ENCODE results near the gene EPYC. TPM values are rescaled to one million over a fixed set of nuclear protein-coding genes. Genes with fewer than 3 reads are reported as not detected.

The EPYC gene
- total RNA-seq, 4 donors from 2014 or later: not detected

DNA sequence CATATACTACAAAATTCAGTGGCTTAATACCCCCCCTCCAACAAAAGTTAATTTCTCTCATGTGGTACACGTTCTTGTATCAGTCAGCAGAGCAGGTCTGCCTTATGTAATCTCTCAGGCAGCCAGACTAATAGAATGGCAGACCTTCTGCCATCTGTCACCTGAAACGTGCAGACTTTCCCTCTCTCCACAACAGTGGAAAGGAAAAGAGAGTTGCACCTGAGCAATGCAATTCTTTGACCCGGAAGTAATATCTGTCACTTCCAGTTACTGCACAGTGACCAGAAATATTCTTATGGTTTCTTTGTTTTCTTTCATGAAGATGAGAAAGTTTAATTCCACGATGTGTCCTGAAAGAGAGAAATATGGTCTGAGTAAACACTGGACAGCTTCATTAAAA is 38.6 kb upstream of the EPYC start:
- no peak for DNase-seq (ENCODE audit: extremely low spot score)
- no peaks in the 10 kb centered on the region for H3K27me3 ChIP-seq
- TF ChIP-seq, protein P1, sequence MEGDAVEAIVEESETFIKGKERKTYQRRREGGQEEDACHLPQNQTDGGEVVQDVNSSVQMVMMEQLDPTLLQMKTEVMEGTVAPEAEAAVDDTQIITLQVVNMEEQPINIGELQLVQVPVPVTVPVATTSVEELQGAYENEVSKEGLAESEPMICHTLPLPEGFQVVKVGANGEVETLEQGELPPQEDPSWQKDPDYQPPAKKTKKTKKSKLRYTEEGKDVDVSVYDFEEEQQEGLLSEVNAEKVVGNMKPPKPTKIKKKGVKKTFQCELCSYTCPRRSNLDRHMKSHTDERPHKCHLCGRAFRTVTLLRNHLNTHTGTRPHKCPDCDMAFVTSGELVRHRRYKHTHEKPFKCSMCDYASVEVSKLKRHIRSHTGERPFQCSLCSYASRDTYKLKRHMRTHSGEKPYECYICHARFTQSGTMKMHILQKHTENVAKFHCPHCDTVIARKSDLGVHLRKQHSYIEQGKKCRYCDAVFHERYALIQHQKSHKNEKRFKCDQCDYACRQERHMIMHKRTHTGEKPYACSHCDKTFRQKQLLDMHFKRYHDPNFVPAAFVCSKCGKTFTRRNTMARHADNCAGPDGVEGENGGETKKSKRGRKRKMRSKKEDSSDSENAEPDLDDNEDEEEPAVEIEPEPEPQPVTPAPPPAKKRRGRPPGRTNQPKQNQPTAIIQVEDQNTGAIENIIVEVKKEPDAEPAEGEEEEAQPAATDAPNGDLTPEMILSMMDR (IDR thresholded peaks at IDR 0.05): no peak
- TF ChIP-seq EP300 (IDR thresholded peaks at IDR 0.05): no peak
- TF ChIP-seq POLR2AphosphoS5 (IDR thresholded peaks at IDR 0.05): no peak
- 74% methylated on average over 4 of the region's 4 CpGs for WGBS
- no peaks in the 10 kb centered on the region for H3K9me3 ChIP-seq
- no peaks in the 10 kb centered on the region for H3K36me3 ChIP-seq
- intact Hi-C loops (cut with DNase I): no loop called here
- no peak overlapping the region for H3K27ac ChIP-seq (replicated peaks in 1 of 4)
- peaks cover 0 to 16% (median 7%) of the 10 kb centered on the region in 4 donors for H3K4me1 ChIP-seq
- no peak overlapping the region for H3K4me3 ChIP-seq

DNA sequence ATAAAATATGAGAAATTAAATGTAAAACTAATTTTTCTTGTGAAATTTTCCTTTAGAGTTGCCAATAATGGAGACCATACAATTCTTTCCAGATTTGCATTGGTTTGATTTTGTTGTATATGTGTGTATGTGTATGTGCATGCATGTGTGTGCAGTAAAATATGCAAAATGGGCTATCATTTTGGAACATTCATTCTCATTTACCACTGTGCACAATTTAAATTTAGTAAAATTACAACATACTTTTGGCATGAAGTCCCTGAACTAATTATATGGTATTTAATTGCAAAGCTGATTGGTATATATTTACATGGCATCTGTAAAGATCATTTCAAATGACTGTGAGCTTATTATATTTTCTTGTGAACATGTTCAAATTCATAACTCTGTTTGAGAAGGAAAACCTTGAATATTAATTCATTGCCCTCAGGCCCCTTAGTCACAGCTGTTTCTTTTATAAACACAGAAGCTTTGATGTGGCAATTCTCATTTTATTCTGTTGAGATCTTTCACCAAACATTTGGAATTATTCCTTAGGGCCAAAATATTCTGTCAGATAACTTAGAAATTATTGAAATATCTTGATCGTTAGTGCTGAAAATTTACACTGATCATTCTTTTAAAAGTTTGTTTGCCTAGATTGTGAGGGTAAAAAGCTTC is 35.5 kb upstream of the EPYC start:
- Histone ChIP-seq H3K9me3 (no peaks in the 10 kb centered on the region), H3K27ac (replicated peaks in 1 of 4) (no peak overlapping the region), H3K4me1 (peaks cover 0 to 19% (median 11%) of the 10 kb centered on the region in 4 donors), H3K27me3 (no peaks in the 10 kb centered on the region), H3K36me3 (no peaks in the 10 kb centered on the region), H3K4me3 (no peak overlapping the region)
- TF ChIP-seq POLR2AphosphoS5 (IDR thresholded peaks at IDR 0.05) (no peak), POLR2A (IDR thresholded peaks at IDR 0.05; ENCODE audit: low read depth) (no peak), EP300 (IDR thresholded peaks at IDR 0.05) (no peak)
- TF ChIP-seq, protein P1 (IDR thresholded peaks at IDR 0.05): no peak
- intact Hi-C loops (cut with DNase I): no loop called here
- DNase-seq (ENCODE audit: extremely low spot score): no peak
- 63% methylated on average over 1 of the region's 1 CpG for whole genome bisulfite sequencing

DNA sequence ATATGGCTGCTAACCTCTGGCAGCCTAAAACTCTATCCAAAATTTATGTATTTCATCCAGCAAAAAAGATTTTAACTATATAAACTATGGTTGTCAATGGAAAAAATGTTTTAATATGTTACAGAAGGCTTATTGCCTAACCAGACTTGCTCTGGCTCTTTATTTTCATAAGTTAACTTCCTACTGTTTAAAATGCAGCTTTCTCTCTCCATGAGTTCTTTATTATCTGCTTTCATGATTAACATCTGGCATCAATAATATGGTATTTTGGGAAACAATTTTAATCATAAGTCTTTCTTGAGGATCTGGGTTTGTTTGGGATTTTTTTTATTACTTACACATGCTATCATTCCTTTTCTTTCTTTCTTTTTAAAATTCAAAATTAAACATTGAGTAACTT is 32.5 kb upstream of the EPYC start:
- no peak overlapping the region for H3K4me3 ChIP-seq
- no peak for DNase-seq (ENCODE audit: extremely low spot score)
- peaks cover 0 to 9% (median 4%) of the 10 kb centered on the region in 4 donors for H3K4me1 ChIP-seq
- no peaks in the 10 kb centered on the region for H3K36me3 ChIP-seq
- intact Hi-C loops (cut with DNase I): no loop called here
- no peaks in the 10 kb centered on the region for H3K9me3 ChIP-seq
- H3K27ac ChIP-seq (replicated peaks in 1 of 4): no peak overlapping the region
- no peaks in the 10 kb centered on the region for H3K27me3 ChIP-seq
- TF ChIP-seq POLR2A (IDR thresholded peaks at IDR 0.05; ENCODE audit: low read depth): no peak
- TF ChIP-seq EP300 (IDR thresholded peaks at IDR 0.05): no peak
- TF ChIP-seq, protein P1 (IDR thresholded peaks at IDR 0.05): no peak
- no peak for TF ChIP-seq POLR2AphosphoS5 (IDR thresholded peaks at IDR 0.05)

DNA sequence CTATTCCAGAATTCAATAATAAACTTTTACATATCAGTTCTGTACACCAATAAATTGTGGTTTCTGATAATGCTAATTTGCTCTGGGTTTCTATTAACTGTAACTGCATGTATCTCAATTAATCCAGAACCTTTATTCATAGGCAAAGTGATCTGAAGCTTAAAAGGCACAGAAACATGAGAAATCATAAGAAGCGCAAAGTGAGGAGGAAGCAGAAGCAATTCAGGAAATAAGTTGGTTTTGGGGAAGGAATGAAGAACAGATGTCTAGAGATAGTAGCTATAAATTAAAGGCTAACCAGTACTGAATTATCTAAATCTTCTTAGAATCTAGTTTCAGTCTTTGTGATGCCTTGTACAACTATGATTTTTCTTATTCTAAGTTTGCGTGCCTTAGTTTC is 28.5 kb upstream of the EPYC start:
- no peak for DNase-seq (ENCODE audit: extremely low spot score)
- intact Hi-C loops (cut with DNase I): no loop called here
- Histone ChIP-seq H3K4me3 (no peak overlapping the region), H3K9me3 (no peaks in the 10 kb centered on the region), H3K27me3 (no peaks in the 10 kb centered on the region), H3K27ac (replicated peaks in 1 of 4) (no peak overlapping the region), H3K4me1 (peaks cover 0 to 9% (median 4%) of the 10 kb centered on the region in 4 donors), H3K36me3 (no peaks in the 10 kb centered on the region)
- TF ChIP-seq EP300 (IDR thresholded peaks at IDR 0.05) (no peak), POLR2A (IDR thresholded peaks at IDR 0.05; ENCODE audit: low read depth) (no peak), POLR2AphosphoS5 (IDR thresholded peaks at IDR 0.05) (no peak)
- TF ChIP-seq, protein P1 (IDR thresholded peaks at IDR 0.05): no peak
- WGBS: 79% methylated on average over 2 of the region's 2 CpGs
